ENCODE measurements around the gene PRCC. TPM values are rescaled to one million over a fixed set of nuclear protein-coding genes. Genes with fewer than 3 reads are reported as not detected.
A peak's percentile ranks its signal among the peaks of the same experiment; 100 is the strongest.

The PRCC gene
- polyA plus RNA-seq, 1 donor (not counting 4 experiments of a cell fraction or from before 2014, with no cell fraction given) = 40.4 TPM

DNA sequence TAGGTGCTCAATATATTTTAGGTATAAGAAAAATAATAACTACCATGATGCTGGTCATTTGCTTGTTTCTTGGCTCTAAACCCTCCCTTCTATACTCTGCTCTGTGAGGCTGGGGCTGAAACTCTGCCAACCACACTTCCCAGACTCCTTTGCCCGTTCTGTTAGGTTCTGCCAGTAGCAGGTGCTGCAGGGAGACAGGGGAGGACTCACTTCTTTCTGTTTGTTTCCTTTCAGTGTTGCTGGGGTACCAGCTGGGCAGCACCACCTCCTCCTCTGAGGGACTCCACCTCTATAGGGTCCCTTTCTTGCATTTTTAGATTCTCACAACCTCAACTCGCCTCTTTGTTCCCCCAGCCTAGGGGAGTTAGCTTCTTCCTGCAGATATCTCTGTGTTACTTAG is 66.3 kb downstream of the PRCC start:
- Histone ChIP-seq H3K4me2 (ENCODE audit: control insufficient read depth, extremely low read depth, insufficient read depth, low read depth, low read length) (no peak overlapping the region), H3K9ac (ENCODE audit: control insufficient read depth, extremely low read depth, insufficient read depth, low read length) (no peak overlapping the region), H3K9me1 (ENCODE audit: control insufficient read depth, extremely low read depth, insufficient read depth, low read length) (no peaks in the 10 kb centered on the region), H3K9me3 (ENCODE audit: control insufficient read depth, low read depth, low read length) (no peaks in the 10 kb centered on the region), H2AFZ (ENCODE audit: control insufficient read depth, low read length) (no peak overlapping the region), H3K79me2 (ENCODE audit: control insufficient read depth, insufficient read depth, low read length) (no peaks in the 10 kb centered on the region), H4K20me1 (ENCODE audit: control insufficient read depth, extremely low read depth, insufficient read depth, low read length) (no peaks in the 10 kb centered on the region), H3K4me3 (ENCODE audit: control insufficient read depth in 2 of 3, extremely low read depth in 1 of 3, insufficient read depth in 2 of 3, low read depth in 1 of 3, low read length in 3 of 3) (no peak overlapping the region), H3K27me3 (ENCODE audit: control insufficient read depth, extremely low read depth, insufficient read depth, low read length) (peaks cover 44% of the 10 kb centered on the region), H3K27ac (ENCODE audit: control insufficient read depth, insufficient read depth, low read length) (no peak overlapping the region), H3K4me1 (ENCODE audit: control insufficient read depth, extremely low read depth, insufficient read depth, low read length) (no peaks in the 10 kb centered on the region), H3K36me3 (ENCODE audit: control insufficient read depth in 2 of 2, extremely low read depth in 1 of 2, insufficient read depth in 2 of 2, low read length in 2 of 2) (no peaks in the 10 kb centered on the region)
- dilution Hi-C loops (cut with MboI; ENCODE audit: extremely low pct_ligation_motif_present, low sequenced_read_pairs) = no loop called here
- no peak for DNase-seq (ENCODE audit: low read depth, low spot score)
- no peak for FAIRE-seq
- TF ChIP-seq, protein P1, sequence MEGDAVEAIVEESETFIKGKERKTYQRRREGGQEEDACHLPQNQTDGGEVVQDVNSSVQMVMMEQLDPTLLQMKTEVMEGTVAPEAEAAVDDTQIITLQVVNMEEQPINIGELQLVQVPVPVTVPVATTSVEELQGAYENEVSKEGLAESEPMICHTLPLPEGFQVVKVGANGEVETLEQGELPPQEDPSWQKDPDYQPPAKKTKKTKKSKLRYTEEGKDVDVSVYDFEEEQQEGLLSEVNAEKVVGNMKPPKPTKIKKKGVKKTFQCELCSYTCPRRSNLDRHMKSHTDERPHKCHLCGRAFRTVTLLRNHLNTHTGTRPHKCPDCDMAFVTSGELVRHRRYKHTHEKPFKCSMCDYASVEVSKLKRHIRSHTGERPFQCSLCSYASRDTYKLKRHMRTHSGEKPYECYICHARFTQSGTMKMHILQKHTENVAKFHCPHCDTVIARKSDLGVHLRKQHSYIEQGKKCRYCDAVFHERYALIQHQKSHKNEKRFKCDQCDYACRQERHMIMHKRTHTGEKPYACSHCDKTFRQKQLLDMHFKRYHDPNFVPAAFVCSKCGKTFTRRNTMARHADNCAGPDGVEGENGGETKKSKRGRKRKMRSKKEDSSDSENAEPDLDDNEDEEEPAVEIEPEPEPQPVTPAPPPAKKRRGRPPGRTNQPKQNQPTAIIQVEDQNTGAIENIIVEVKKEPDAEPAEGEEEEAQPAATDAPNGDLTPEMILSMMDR (optimal IDR thresholded peaks at IDR 0.05 in 1 of 3, IDR thresholded peaks at IDR 0.05 in 1 of 3, conservative IDR thresholded peaks at IDR 0.05 in 1 of 3; ENCODE audit: extremely low read depth in 1 of 3, insufficient read depth in 2 of 3, low read length in 3 of 3) = no peak
- no peak for TF ChIP-seq EZH2 (IDR thresholded peaks at IDR 0.05; ENCODE audit: low read length)

DNA sequence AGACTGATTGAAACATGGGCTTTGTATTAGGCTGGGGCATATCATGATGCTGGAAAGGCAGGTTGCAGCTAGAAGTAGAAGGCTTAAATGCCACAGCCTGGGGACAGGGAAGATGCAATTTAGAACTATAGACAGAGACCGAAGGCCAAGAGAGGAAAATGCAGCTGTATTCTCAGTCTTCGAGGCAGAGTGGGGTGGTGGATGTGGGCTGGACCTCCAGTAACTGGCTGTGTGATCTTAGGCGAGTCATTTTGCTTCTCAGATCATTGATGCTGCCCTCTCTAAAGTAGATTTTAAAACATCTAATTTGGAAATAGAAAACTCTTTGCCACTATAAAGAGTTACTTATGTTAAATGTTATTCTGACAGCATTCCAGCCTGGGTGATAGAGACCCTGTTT is 67.0 kb downstream of the PRCC start:
- peaks cover 45% of the 10 kb centered on the region for H3K27me3 ChIP-seq (ENCODE audit: control insufficient read depth, extremely low read depth, insufficient read depth, low read length)
- H3K36me3 ChIP-seq (ENCODE audit: control insufficient read depth in 2 of 2, extremely low read depth in 1 of 2, insufficient read depth in 2 of 2, low read length in 2 of 2) = no peaks in the 10 kb centered on the region
- TF ChIP-seq EZH2 (IDR thresholded peaks at IDR 0.05; ENCODE audit: low read length) = peak; percentile 22
- TF ChIP-seq, protein P1 (optimal IDR thresholded peaks at IDR 0.05 in 1 of 3, IDR thresholded peaks at IDR 0.05 in 1 of 3, conservative IDR thresholded peaks at IDR 0.05 in 1 of 3; ENCODE audit: extremely low read depth in 1 of 3, insufficient read depth in 2 of 3, low read length in 3 of 3) = no peak
- no peaks in the 10 kb centered on the region for H3K9me1 ChIP-seq (ENCODE audit: control insufficient read depth, extremely low read depth, insufficient read depth, low read length)
- DNase-seq (ENCODE audit: low read depth, low spot score) (no peak), FAIRE-seq (no peak)
- H4K20me1 ChIP-seq (ENCODE audit: control insufficient read depth, extremely low read depth, insufficient read depth, low read length) = no peaks in the 10 kb centered on the region
- no peaks in the 10 kb centered on the region for H3K9me3 ChIP-seq (ENCODE audit: control insufficient read depth, low read depth, low read length)
- H2AFZ ChIP-seq (ENCODE audit: control insufficient read depth, low read length) = no peak overlapping the region
- H3K4me1 ChIP-seq (ENCODE audit: control insufficient read depth, extremely low read depth, insufficient read depth, low read length) = no peaks in the 10 kb centered on the region
- no peak overlapping the region for H3K9ac ChIP-seq (ENCODE audit: control insufficient read depth, extremely low read depth, insufficient read depth, low read length)
- no peaks in the 10 kb centered on the region for H3K79me2 ChIP-seq (ENCODE audit: control insufficient read depth, insufficient read depth, low read length)
- H3K27ac ChIP-seq (ENCODE audit: control insufficient read depth, insufficient read depth, low read length) = no peak overlapping the region
- dilution Hi-C loops (cut with MboI; ENCODE audit: extremely low pct_ligation_motif_present, low sequenced_read_pairs) = no loop called here
- H3K4me2 ChIP-seq (ENCODE audit: control insufficient read depth, extremely low read depth, insufficient read depth, low read depth, low read length) = no peak overlapping the region
- H3K4me3 ChIP-seq (ENCODE audit: control insufficient read depth in 2 of 3, extremely low read depth in 1 of 3, insufficient read depth in 2 of 3, low read depth in 1 of 3, low read length in 3 of 3) = no peak overlapping the region

Data from keratinocyte (primary cell).